GM23338 (cell line): Measurements from ENCODE around the gene SMIM35. TPM values are rescaled to one million over a fixed set of nuclear protein-coding genes. Genes with fewer than 3 reads are reported as not detected.

Source experiments
- ATAC-seq: fragments of 200-7000 bp; cut with Tn5 transposase; 3 replicates; pipeline ENCODE4 v1.9.1; 2020
- DNase-seq: peaks from one replicate; pipeline ENCODE4 v3.0.0-alpha.2; 2015; ENCODE audit warnings: low spot score
- H2AFZ ChIP-seq: fragments of 200-600 bp; sonication (generic); 2 replicates; pipeline ENCODE4 v1.8.0; 2016; ENCODE audit warnings: antibody characterized with exemption, mild to moderate bottlenecking, moderate library complexity
- H3F3A ChIP-seq: fragments of 200-600 bp; sonication (generic); replicated peaks from 2 replicates; pipeline ENCODE4 v1.8.0; 2017; ENCODE audit warnings: antibody characterized with exemption, mixed run types, low read depth
- H3K27ac ChIP-seq: fragments of 200-600 bp; sonication (generic); 2 replicates; pipeline ENCODE4 v1.6.1; 2016; ENCODE audit warnings: low read depth
- H3K27me3 ChIP-seq: fragments of 200-600 bp; sonication (generic); 2 replicates; pipeline ENCODE4 v1.8.0; 2016; ENCODE audit warnings: mild to moderate bottlenecking, mixed run types, moderate library complexity; ENCODE audit not compliant: insufficient read depth
- H3K36me3 ChIP-seq: fragments of 200-600 bp; sonication (generic); 2 replicates; pipeline ENCODE4 v1.8.0; 2016; ENCODE audit warnings: mild to moderate bottlenecking; ENCODE audit not compliant: insufficient read depth
- H3K4me1 ChIP-seq: fragments of 200-600 bp; sonication (generic); 2 replicates; pipeline ENCODE4 v1.8.0; 2016; ENCODE audit warnings: mild to moderate bottlenecking, moderate library complexity; ENCODE audit not compliant: insufficient read depth
- H3K4me2 ChIP-seq: fragments of 200-600 bp; sonication (generic); 2 replicates; pipeline ENCODE4 v1.7.1; 2017; ENCODE audit warnings: mixed run types
- H3K4me3 ChIP-seq: fragments of 200-600 bp; sonication (generic); 2 replicates; pipeline ENCODE4 v1.6.1; 2016; ENCODE audit warnings: mixed run types
- H3K79me2 ChIP-seq: fragments of 200-600 bp; sonication (generic); replicated peaks from 2 replicates; pipeline ENCODE4 v1.8.0; 2017; ENCODE audit warnings: mild to moderate bottlenecking; ENCODE audit not compliant: insufficient read depth
- H3K9me2 ChIP-seq: fragments of 200-600 bp; sonication (generic); 2 replicates; pipeline ENCODE4 v1.8.0; 2017; ENCODE audit not compliant: insufficient read depth
- H4K20me1 ChIP-seq: fragments of 200-600 bp; sonication (generic); replicated peaks from 2 replicates; pipeline ENCODE4 v1.8.0; 2017; ENCODE audit warnings: mild to moderate bottlenecking; ENCODE audit not compliant: insufficient read depth
- H3K27ac Mint-ChIP-seq: 2 replicates; pipeline ENCODE4 v1.8.0; 2020; ENCODE audit warnings: inconsistent platforms, mild to moderate bottlenecking, moderate library complexity, mixed read lengths
- H3K27me3 Mint-ChIP-seq: 3 replicates; pipeline ENCODE4 v1.8.0; 2022; ENCODE audit warnings: low read depth, mild to moderate bottlenecking, moderate library complexity, mixed read lengths, inconsistent platforms; ENCODE audit not compliant: insufficient read depth, poor library complexity
- H3K36me3 Mint-ChIP-seq: 3 replicates; pipeline ENCODE4 v1.8.0; 2021; ENCODE audit warnings: low read depth, mild to moderate bottlenecking, inconsistent platforms, moderate library complexity, mixed read lengths
- H3K4me1 Mint-ChIP-seq: 3 replicates; pipeline ENCODE4 v1.8.0; 2020; ENCODE audit warnings: mild to moderate bottlenecking, inconsistent platforms, mixed read lengths
- H3K4me3 Mint-ChIP-seq: 3 replicates; pipeline ENCODE4 v1.8.0; 2021; ENCODE audit warnings: moderate library complexity, mild to moderate bottlenecking, inconsistent platforms, mixed read lengths
- H3K9me3 Mint-ChIP-seq: 3 replicates; pipeline ENCODE4 v1.8.0; 2020; ENCODE audit warnings: moderate library complexity, mild to moderate bottlenecking, inconsistent platforms, mixed read lengths
- CREB1 ChIP-seq: fragments of 250-450 bp; sonication (Bioruptor Pico); IDR thresholded peaks from 2 replicates; pipeline ENCODE4 v1.5.0; 2020; ENCODE audit warnings: low read depth, mild to moderate bottlenecking, moderate library complexity
- CTCF ChIP-seq, 2 experiments: fragments of 200-600 bp in 1 of 2; sonication (generic) in 1 of 2; conservative IDR thresholded peaks; 2 replicates each; pipeline versions ENCODE4 v1.5.1 to v1.6.1; 2016 to 2017; ENCODE audit warnings: antibody characterized with exemption in 2 of 2, low read depth in 2 of 2, mild to moderate bottlenecking in 2 of 2, moderate library complexity in 1 of 2
- EZH2 ChIP-seq: fragments of 200-600 bp; sonication (generic); IDR thresholded peaks from one replicate; pipeline ENCODE4 v1.8.0; 2017; ENCODE audit warnings: antibody characterized with exemption, mild to moderate bottlenecking, low read depth; ENCODE audit not compliant: unreplicated experiment
- EZH2phosphoT487 ChIP-seq: fragments of 200-600 bp; sonication (generic); IDR thresholded peaks from one replicate; pipeline ENCODE4 v1.8.1; 2018; ENCODE audit warnings: antibody characterized with exemption; ENCODE audit not compliant: unreplicated experiment
- JUNB ChIP-seq: IDR thresholded peaks from one replicate; pipeline ENCODE4 v1.6.1; 2016; ENCODE audit warnings: antibody characterized with exemption; ENCODE audit not compliant: unreplicated experiment
- NANOG ChIP-seq: IDR thresholded peaks from 2 replicates; pipeline ENCODE4 v1.6.1; 2016; ENCODE audit warnings: antibody characterized with exemption, borderline replicate concordance
- POLR2AphosphoS5 ChIP-seq: IDR thresholded peaks from 2 replicates; pipeline ENCODE4 v1.6.1; 2016; ENCODE audit warnings: antibody characterized with exemption, low read depth
- REST ChIP-seq: IDR thresholded peaks from one replicate; pipeline ENCODE4 v1.6.1; 2018; ENCODE audit warnings: antibody characterized with exemption; ENCODE audit not compliant: unreplicated experiment
- STAT1 ChIP-seq: IDR thresholded peaks from one replicate; pipeline ENCODE4 v1.6.1; 2016; ENCODE audit warnings: antibody characterized with exemption; ENCODE audit not compliant: unreplicated experiment
- ZNF114 ChIP-seq: fragments of 250-450 bp; sonication (Bioruptor Pico); IDR thresholded peaks from 2 replicates; pipeline ENCODE4 v1.5.0; 2020; ENCODE audit warnings: mild to moderate bottlenecking, moderate library complexity
- ZNF331 ChIP-seq: fragments of 250-450 bp; sonication (Bioruptor Pico); IDR thresholded peaks from 2 replicates; pipeline ENCODE4 v1.5.0; 2020; ENCODE audit warnings: low read depth, mild to moderate bottlenecking, moderate library complexity
- ZNF462 ChIP-seq: fragments of 250-450 bp; sonication (Bioruptor Pico); IDR thresholded peaks from 2 replicates; pipeline ENCODE4 v1.5.0; 2020; ENCODE audit warnings: mild to moderate bottlenecking, moderate library complexity
- polyA plus RNA-seq: library from polyadenylated mRNA; unstranded; fragments of >200 nt; fragmentation: Nextera tagmentation; extraction: Ambion mirVana; gene quantifications from 2 replicates; pipeline ENCODE4 v1.2.1, GENCODE V29; 2016
- total RNA-seq: library from RNA; depleted of rRNA; stranded (reverse); fragments of >200 nt; shearing (Covaris generic); gene quantifications from 2 replicates; pipeline ENCODE4 v1.2.3, GENCODE V29; 2014
- TF ChIP-seq, protein P1 (sequence below): IDR thresholded peaks from 2 replicates; pipeline ENCODE4 v1.6.1; 2016; ENCODE audit warnings: antibody characterized with exemption

Gene SMIM35
- total and polyA plus RNA-seq, 2 experiments from 2014 or later, result not detected

GRCh38 chr11:118012083-118012669 is 74.6 kb downstream of the SMIM35 start:
- H3K27me3 Mint-ChIP-seq, result peaks cover 5% of the 10 kb centered on the region
- no peak for DNase-seq
- Histone ChIP-seq H3K79me2 (no peaks in the 10 kb centered on the region), H3K36me3 (no peaks in the 10 kb centered on the region), H3K4me1 (no peaks in the 10 kb centered on the region), H3K27ac (no peak overlapping the region), H3K27me3 (no peaks in the 10 kb centered on the region), H2AFZ (no peak overlapping the region), H3K4me3 (no peak overlapping the region), H3K9me2 (0 out of 2 replicates have a peak, but pooled peaks cover 12% of the 10 kb centered on the region), H4K20me1 (no peaks in the 10 kb centered on the region), H3K4me2 (no peak overlapping the region), H3F3A (no peaks in the 10 kb centered on the region)
- peaks cover 4% of the 10 kb centered on the region; the same call in 2 of the 3 replicates for H3K9me3 Mint-ChIP-seq
- H3K4me3 Mint-ChIP-seq, result no peak overlapping the region
- ATAC-seq, result no peak
- no peak for TF ChIP-seq NANOG
- TF ChIP-seq ZNF331 (CRISPR knock-in tag), result no peak
- TF ChIP-seq CTCF (conservative IDR thresholded peaks at IDR 0.05; ENCODE audit: low read depth in 2 of 2), result no peak
- TF ChIP-seq ZNF462 (CRISPR knock-in tag), result no peak
- no peak for TF ChIP-seq EZH2
- TF ChIP-seq JUNB, result no peak
- TF ChIP-seq POLR2AphosphoS5, result no peak
- no peak for TF ChIP-seq ZNF114 (CRISPR knock-in tag)
- no peak for TF ChIP-seq EZH2phosphoT487
- no peak for TF ChIP-seq REST
- TF ChIP-seq STAT1, result no peak
- no peak for TF ChIP-seq CREB1
- TF ChIP-seq, protein P1, sequence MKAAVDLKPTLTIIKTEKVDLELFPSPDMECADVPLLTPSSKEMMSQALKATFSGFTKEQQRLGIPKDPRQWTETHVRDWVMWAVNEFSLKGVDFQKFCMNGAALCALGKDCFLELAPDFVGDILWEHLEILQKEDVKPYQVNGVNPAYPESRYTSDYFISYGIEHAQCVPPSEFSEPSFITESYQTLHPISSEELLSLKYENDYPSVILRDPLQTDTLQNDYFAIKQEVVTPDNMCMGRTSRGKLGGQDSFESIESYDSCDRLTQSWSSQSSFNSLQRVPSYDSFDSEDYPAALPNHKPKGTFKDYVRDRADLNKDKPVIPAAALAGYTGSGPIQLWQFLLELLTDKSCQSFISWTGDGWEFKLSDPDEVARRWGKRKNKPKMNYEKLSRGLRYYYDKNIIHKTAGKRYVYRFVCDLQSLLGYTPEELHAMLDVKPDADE, result no peak
- no peaks in the 10 kb centered on the region for H3K4me1 Mint-ChIP-seq
- no peak overlapping the region for H3K27ac Mint-ChIP-seq
- H3K36me3 Mint-ChIP-seq, result no peaks in the 10 kb centered on the region
